ENCODE results near the gene KRT40. TPM values are rescaled to one million over a fixed set of nuclear protein-coding genes. Genes with fewer than 3 reads are reported as not detected.

Gene KRT40
- total and polyA plus RNA-seq, 2 donors (not counting 3 experiments of a cell fraction or from before 2014, with no cell fraction given): not detected

DNA sequence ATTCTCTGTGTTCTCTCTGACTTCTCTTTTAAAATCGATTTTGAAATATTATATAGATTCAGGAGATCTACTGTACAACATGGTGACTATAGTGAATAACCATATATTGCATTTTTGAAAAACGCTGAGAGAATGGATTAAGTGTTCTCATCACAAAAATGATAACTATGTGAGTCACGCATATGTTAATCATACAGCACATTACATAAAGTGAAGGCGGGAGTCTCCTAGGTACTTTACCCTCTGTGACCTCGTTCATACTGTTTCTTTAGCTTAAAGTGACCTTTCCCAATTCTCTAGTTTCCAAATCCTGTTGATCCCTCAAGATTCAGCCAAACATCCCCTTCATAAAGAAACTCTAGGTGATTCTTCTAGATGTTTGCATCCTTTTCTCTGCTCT, 18.7 kb upstream of the KRT40 start:
- H3K9me1 ChIP-seq (replicated peaks; ENCODE audit: control insufficient read depth, extremely low read depth, insufficient read depth, low read length): no peaks in the 10 kb centered on the region
- no peak overlapping the region for H3K9ac ChIP-seq (replicated peaks; ENCODE audit: extremely low read depth, insufficient read depth, low read length)
- H3K4me1 ChIP-seq (ENCODE audit: control insufficient read depth, extremely low read depth, insufficient read depth, low read length): no peaks in the 10 kb centered on the region
- no TSS peak for BruUV-seq (replicated peaks)
- no peaks in the 10 kb centered on the region for H3K79me2 ChIP-seq (ENCODE audit: control insufficient read depth, insufficient read depth, low read length)
- no peaks in the 10 kb centered on the region for H4K20me1 ChIP-seq (replicated peaks; ENCODE audit: control insufficient read depth, extremely low read depth, insufficient read depth, low read length)
- H3K36me3 ChIP-seq (ENCODE audit: control insufficient read depth in 2 of 2, extremely low read depth in 1 of 2, insufficient read depth in 2 of 2, low read length in 2 of 2): no peaks in the 10 kb centered on the region
- H2AFZ ChIP-seq (ENCODE audit: low read depth, low read length): no peak overlapping the region
- no peak overlapping the region for H3K4me3 ChIP-seq (replicated peaks in 1 of 3; ENCODE audit: insufficient read depth in 1 of 3, low read depth in 1 of 3, low read length in 3 of 3)
- TF ChIP-seq GATA2 (IDR thresholded peaks at IDR 0.05; ENCODE audit: insufficient read depth, insufficient read length, low read depth, low read length): no peak
- TF ChIP-seq POLR2A (IDR thresholded peaks at IDR 0.05; ENCODE audit: low read depth, low read length): no peak
- TF ChIP-seq, protein P1, sequence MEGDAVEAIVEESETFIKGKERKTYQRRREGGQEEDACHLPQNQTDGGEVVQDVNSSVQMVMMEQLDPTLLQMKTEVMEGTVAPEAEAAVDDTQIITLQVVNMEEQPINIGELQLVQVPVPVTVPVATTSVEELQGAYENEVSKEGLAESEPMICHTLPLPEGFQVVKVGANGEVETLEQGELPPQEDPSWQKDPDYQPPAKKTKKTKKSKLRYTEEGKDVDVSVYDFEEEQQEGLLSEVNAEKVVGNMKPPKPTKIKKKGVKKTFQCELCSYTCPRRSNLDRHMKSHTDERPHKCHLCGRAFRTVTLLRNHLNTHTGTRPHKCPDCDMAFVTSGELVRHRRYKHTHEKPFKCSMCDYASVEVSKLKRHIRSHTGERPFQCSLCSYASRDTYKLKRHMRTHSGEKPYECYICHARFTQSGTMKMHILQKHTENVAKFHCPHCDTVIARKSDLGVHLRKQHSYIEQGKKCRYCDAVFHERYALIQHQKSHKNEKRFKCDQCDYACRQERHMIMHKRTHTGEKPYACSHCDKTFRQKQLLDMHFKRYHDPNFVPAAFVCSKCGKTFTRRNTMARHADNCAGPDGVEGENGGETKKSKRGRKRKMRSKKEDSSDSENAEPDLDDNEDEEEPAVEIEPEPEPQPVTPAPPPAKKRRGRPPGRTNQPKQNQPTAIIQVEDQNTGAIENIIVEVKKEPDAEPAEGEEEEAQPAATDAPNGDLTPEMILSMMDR (IDR thresholded peaks at IDR 0.05; ENCODE audit: extremely low read depth in 1 of 2, insufficient read depth in 1 of 2, low read depth in 1 of 2, low read length in 2 of 2): no peak
- TF ChIP-seq, protein P2, sequence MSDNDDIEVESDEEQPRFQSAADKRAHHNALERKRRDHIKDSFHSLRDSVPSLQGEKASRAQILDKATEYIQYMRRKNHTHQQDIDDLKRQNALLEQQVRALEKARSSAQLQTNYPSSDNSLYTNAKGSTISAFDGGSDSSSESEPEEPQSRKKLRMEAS (IDR thresholded peaks at IDR 0.05; ENCODE audit: insufficient read depth, insufficient read length): no peak
- TF ChIP-seq FOS (IDR thresholded peaks at IDR 0.05; ENCODE audit: borderline replicate concordance, insufficient read depth, low read length): no peak
- no peak for TF ChIP-seq JUN (IDR thresholded peaks at IDR 0.05; ENCODE audit: borderline replicate concordance, insufficient read depth, insufficient read length, low read depth)
- no peak for TF ChIP-seq EZH2 (IDR thresholded peaks at IDR 0.05; ENCODE audit: borderline replicate concordance, low read depth, low read length, severe bottlenecking)
- no peak for TF ChIP-seq POLR2AphosphoS5 (IDR thresholded peaks at IDR 0.05; ENCODE audit: insufficient read depth, low read depth, low read length)
- intact Hi-C loops (cut with micrococcal nuclease) (no loop called here), dilution Hi-C loops (cut with MboI; ENCODE audit: extremely low pct_ligation_motif_present, low sequenced_read_pairs) (no loop called here)
- no peak overlapping the region for H3K4me2 ChIP-seq (ENCODE audit: insufficient read depth, low read length)
- no peaks in the 10 kb centered on the region for H3K27me3 ChIP-seq (ENCODE audit: control insufficient read depth in 2 of 2, insufficient read depth in 2 of 2, low read length in 2 of 2)
- POLR2A ChIA-PET: no interaction called here
- FAIRE-seq: no peak
- H3K9me3 ChIP-seq (replicated peaks; ENCODE audit: control insufficient read depth, insufficient read depth, low read length): no peaks in the 10 kb centered on the region
- CTCF ChIA-PET: no interaction called here
- H3K27ac ChIP-seq (ENCODE audit: insufficient read depth, low read depth, low read length): no peak overlapping the region
- no peak for DNase-seq (ENCODE audit: low read depth, low spot score)
